IMR-90 (cell line): Measurements from ENCODE around the gene RPL35. TPM values are rescaled to one million over a fixed set of nuclear protein-coding genes. Genes with fewer than 3 reads are reported as not detected.

ENCODE experiments used
- ATAC-seq: fragments of 200-7000 bp; cut with Tn5 transposase; 2 replicates; pipeline ENCODE4 v1.9.1; 2020; ENCODE audit warnings: low read depth, mild to moderate bottlenecking, moderate library complexity
- BruUV-seq: library from RNA; stranded (reverse); fragments of 400-500 nt; replicated peaks from 2 replicates; lab custom pipeline; 2021; lab: Mats Ljungman, UMichigan
- CTCF ChIA-PET: fragments of 300-600 bp; formaldehyde crosslinking; extraction: SDS; loops from one replicate; lab custom pipeline; 2021; ENCODE audit warnings: antibody characterized with exemption; lab: Yijun Ruan, JAX
- POLR2A ChIA-PET: fragments of 300-600 bp; sonication (Branson Sonifier 250); formaldehyde crosslinking; loops from one replicate; lab custom pipeline; 2022; ENCODE audit warnings: antibody characterized with exemption; ENCODE audit not compliant: unreplicated experiment; lab: Charles Lee
- DNase-seq: peaks from one replicate; pipeline ENCODE4 v3.0.0; 2013
- H2AFZ ChIP-seq: replicated peaks from 2 replicates; pipeline ENCODE3; 2013; ENCODE audit warnings: low read length, mild to moderate bottlenecking; ENCODE audit not compliant: poor library complexity
- H2AK5ac ChIP-seq: 2 replicates; pipeline ENCODE4 v1.6.1; 2013; ENCODE audit warnings: low read depth, low read length, inconsistent platforms
- H2AK9ac ChIP-seq: replicated peaks from 2 replicates; pipeline ENCODE3; 2013; ENCODE audit warnings: mild to moderate bottlenecking, low read depth, low read length, moderate library complexity; ENCODE audit not compliant: poor library complexity
- H2BK120ac ChIP-seq: 2 replicates; pipeline ENCODE4 v1.6.1; 2013; ENCODE audit warnings: low read depth, low read length, inconsistent platforms
- H2BK15ac ChIP-seq: 3 replicates; pipeline ENCODE4 v1.6.1; 2013; ENCODE audit warnings: low read depth, low read length, inconsistent platforms
- H2BK20ac ChIP-seq: 2 replicates; pipeline ENCODE4 v1.6.1; 2013; ENCODE audit warnings: low read depth, mild to moderate bottlenecking, inconsistent platforms, low read length, moderate library complexity
- H2BK5ac ChIP-seq: 2 replicates; pipeline ENCODE4 v1.6.1; 2013; ENCODE audit warnings: mild to moderate bottlenecking, low read depth, low read length, inconsistent platforms; ENCODE audit not compliant: poor library complexity, severe bottlenecking
- H3K14ac ChIP-seq: replicated peaks from 2 replicates; pipeline ENCODE4 v1.6.1; 2013; ENCODE audit warnings: low read depth, low read length, inconsistent platforms
- H3K18ac ChIP-seq: 2 replicates; pipeline ENCODE4 v1.6.1; 2013; ENCODE audit warnings: low read depth, low read length, control low read depth
- H3K23ac ChIP-seq: 2 replicates; pipeline ENCODE4 v1.6.1; 2013; ENCODE audit warnings: low read depth, low read length, inconsistent platforms
- H3K27ac ChIP-seq: 2 replicates; pipeline ENCODE4 v1.5.1; 2013; ENCODE audit warnings: mild to moderate bottlenecking, control low read depth, low read length; ENCODE audit not compliant: insufficient read depth
- H3K27me3 ChIP-seq: 2 replicates; pipeline ENCODE4 v1.6.1; 2013; ENCODE audit warnings: low read length; ENCODE audit not compliant: control insufficient read depth, insufficient read depth
- H3K36me3 ChIP-seq: 2 replicates; pipeline ENCODE4 v1.6.1; 2013; ENCODE audit warnings: low read length, mixed read lengths; ENCODE audit not compliant: control insufficient read depth, insufficient read depth
- H3K4ac ChIP-seq: 2 replicates; pipeline ENCODE4 v1.6.1; 2013; ENCODE audit warnings: low read depth, low read length, inconsistent platforms
- H3K4me1 ChIP-seq: 2 replicates; pipeline ENCODE4 v1.6.1; 2013; ENCODE audit warnings: low read length, mixed read lengths; ENCODE audit not compliant: control insufficient read depth, insufficient read depth
- H3K4me2 ChIP-seq: 2 replicates; pipeline ENCODE4 v1.6.1; 2013; ENCODE audit warnings: low read depth, mild to moderate bottlenecking, control low read depth, low read length, moderate library complexity
- H3K4me3 ChIP-seq: 2 replicates; pipeline ENCODE4 v1.5.1; 2013; ENCODE audit warnings: low read depth, mild to moderate bottlenecking, control low read depth, low read length, moderate library complexity; ENCODE audit not compliant: insufficient read depth
- H3K56ac ChIP-seq: 2 replicates; pipeline ENCODE4 v1.6.1; 2013; ENCODE audit warnings: low read length, inconsistent platforms; ENCODE audit not compliant: insufficient read depth; ENCODE audit errors: extremely low read depth
- H3K79me1 ChIP-seq, 2 experiments: 2 replicates each; pipeline ENCODE4 v1.6.1; 2013; ENCODE audit warnings: low read length in 2 of 2, inconsistent platforms in 1 of 2, low read depth in 1 of 2
- H3K9ac ChIP-seq: 2 replicates; pipeline ENCODE4 v1.6.1; 2013; ENCODE audit warnings: low read depth, low read length, control low read depth
- H3K9me1 ChIP-seq: 2 replicates; pipeline ENCODE4 v1.6.1; 2013; ENCODE audit warnings: low read length, inconsistent platforms; ENCODE audit not compliant: insufficient read depth
- H3K9me3 ChIP-seq: 2 replicates; pipeline ENCODE4 v1.6.1; 2013; ENCODE audit warnings: low read length; ENCODE audit not compliant: control insufficient read depth, insufficient read depth
- H4K20me1 ChIP-seq: 2 replicates; pipeline ENCODE4 v1.6.1; 2013; ENCODE audit warnings: low read length, inconsistent platforms; ENCODE audit not compliant: insufficient read depth
- H4K5ac ChIP-seq: 2 replicates; pipeline ENCODE4 v1.6.1; 2013; ENCODE audit warnings: mild to moderate bottlenecking, low read depth, low read length, control low read depth
- H4K8ac ChIP-seq, 2 experiments: 2 replicates each; pipeline ENCODE4 v1.6.1; 2013; ENCODE audit warnings: low read depth in 2 of 2, low read length in 2 of 2, control low read depth in 1 of 2, inconsistent platforms in 1 of 2
- H4K91ac ChIP-seq: 2 replicates; pipeline ENCODE4 v1.6.1; 2013; ENCODE audit warnings: low read depth, low read length, inconsistent platforms; ENCODE audit not compliant: insufficient read depth
- BHLHE40 ChIP-seq: fragments of 150-350 bp; IDR thresholded peaks from 2 replicates; pipeline ENCODE4 v1.6.1; 2016; ENCODE audit warnings: mild to moderate bottlenecking, low read depth, low read length
- CHD1 ChIP-seq: IDR thresholded peaks from 2 replicates; pipeline ENCODE4 v1.6.1; 2012; ENCODE audit warnings: low read depth, low read length, improper control_type of control experiment
- FOS ChIP-seq: fragments of 150-350 bp; IDR thresholded peaks from 2 replicates; pipeline ENCODE4 v1.6.1; 2016; ENCODE audit warnings: low read depth, low read length
- MAZ ChIP-seq: IDR thresholded peaks from 2 replicates; pipeline ENCODE4 v1.6.1; 2012; ENCODE audit warnings: low read depth, mild to moderate bottlenecking, low read length, improper control_type of control experiment, moderate library complexity, borderline replicate concordance
- MXI1 ChIP-seq: IDR thresholded peaks from 2 replicates; pipeline ENCODE4 v1.6.1; 2012; ENCODE audit warnings: low read depth, mild to moderate bottlenecking, low read length, moderate library complexity, borderline replicate concordance
- NFE2L2 ChIP-seq: fragments of 150-350 bp; IDR thresholded peaks from 2 replicates; pipeline ENCODE4 v1.6.1; 2016; ENCODE audit warnings: low read depth, mild to moderate bottlenecking, low read length
- RCOR1 ChIP-seq: IDR thresholded peaks from 2 replicates; pipeline ENCODE4 v1.6.1; 2012; ENCODE audit warnings: mild to moderate bottlenecking, low read length, improper control_type of control experiment; ENCODE audit not compliant: insufficient replicate concordance
- WGBS, 2 experiments: methylation state at CpG; one replicate each; pipeline versions ENCODE4 v1.1.5 to v1.1.7; 2013; ENCODE audit warnings: missing lambda C conversion rate in 2 of 2; ENCODE audit not compliant: insufficient read length in 1 of 2; ENCODE audit errors: extremely low coverage in 2 of 2; 5-methylcytosine and 5-hydroxymethylcytosine counted together
- dilution Hi-C: fragments of 300-500 bp; cut with HindIII; formaldehyde crosslinking; loops from one replicate; pipeline ENCODE4 v1.14.3; 2018; ENCODE audit warnings: low sequenced_read_pairs; ENCODE audit not compliant: unreplicated experiment
- in situ Hi-C: fragments of 300-500 bp; cut with MboI; formaldehyde crosslinking; loops from 3 replicates; pipeline ENCODE4 v1.14.3; 2019; ENCODE audit warnings: low sequenced_read_pairs, inconsistent platforms, mixed read lengths
- intact Hi-C: fragments of 100-400 bp; cut with micrococcal nuclease; formaldehyde crosslinking; loops from 2 replicates; pipeline ENCODE4 v1.10.0; 2022
- polyA plus RNA-seq, 3 experiments: library from polyadenylated mRNA; depleted of rRNA; stranded (reverse); fragments of >200 nt; gene quantifications; 2 replicates each; pipeline ENCODE4 v1.2.3, GENCODE V29; 2012; ENCODE audit warnings: low replicate concordance in 1 of 3
- total RNA-seq: library from RNA; depleted of rRNA; stranded (reverse); fragments of >200 nt; gene quantifications from 2 replicates; pipeline ENCODE4 v1.2.3, GENCODE V29; 2012

Gene RPL35
- total and polyA plus RNA-seq, 2 of the 4 experiments (the other 2 are of a cell fraction) = 881 to 1,650 TPM

GRCh38 chr9:124841075-124841821, 20.5 kb downstream of the RPL35 start:
- Histone ChIP-seq H3K9ac (no peak overlapping the region), H2AK9ac (no peak overlapping the region), H4K5ac (no peak overlapping the region), H4K8ac (no peak overlapping the region), H4K20me1 (no peaks in the 10 kb centered on the region), H3K4ac (no peak overlapping the region), H3K79me1 (no peaks in the 10 kb centered on the region), H3K14ac (no peak overlapping the region), H3K27ac (no peak overlapping the region), H3K27me3 (no peaks in the 10 kb centered on the region), H3K18ac (no peak overlapping the region), H2AK5ac (no peak overlapping the region), H3K23ac (no peak overlapping the region), H4K91ac (no peak overlapping the region), H3K9me3 (no peaks in the 10 kb centered on the region), H3K4me2 (no peak overlapping the region), H2BK5ac (no peak overlapping the region), H2BK120ac (no peak overlapping the region), H2BK15ac (no peak overlapping the region), H3K36me3 (no peaks in the 10 kb centered on the region), H2AFZ (no peak overlapping the region), H2BK20ac (no peak overlapping the region), H3K4me1 (no peaks in the 10 kb centered on the region), H3K4me3 (no peak overlapping the region), H3K9me1 (no peaks in the 10 kb centered on the region), H3K56ac (no peak overlapping the region)
- no TSS peak for BruUV-seq
- no peak for TF ChIP-seq MXI1
- no peak for TF ChIP-seq RCOR1
- TF ChIP-seq BHLHE40 = no peak
- no peak for TF ChIP-seq CHD1
- no peak for TF ChIP-seq FOS
- TF ChIP-seq NFE2L2 = no peak
- TF ChIP-seq MAZ = no peak
- ChIA-PET POLR2A (no interaction called here), CTCF (interaction anchor here (0.7 to 2.3 kb wide), 5 partner anchors 9 to 69 kb away, joined by 3 to 16 read pairs (median 8); partner anchors contain the start of gene WDR38)
- DNase-seq (no peak), ATAC-seq (no peak)
- intact Hi-C loops (no loop called here), in situ Hi-C loops (no loop called here), dilution Hi-C loops (no loop called here)
- WGBS, 2 experiments = 75% methylated on average over 2 of the region's 14 CpGs; no CpG with 5 or more reads in 1 of the 2 experiments
